Occipital lobe (tissue), 2 donors: ENCODE results near the gene ABTB2. TPM values are rescaled to one million over a fixed set of nuclear protein-coding genes. Genes with fewer than 3 reads are reported as not detected.

Source experiments
- DNase-seq: peaks from one replicate; lab custom pipeline; 2025; lab: John Stamatoyannopoulos, UW
- total RNA-seq: library from RNA; depleted of rRNA; stranded (reverse); fragments of >200 nt; gene quantifications from one replicate; pipeline ENCODE4 v1.2.3, GENCODE V29; 2014

Gene ABTB2
- total RNA-seq, 1 donor from 2014 or later = 3.7 TPM

- no peak for DNase-seq
Observed at GRCh38 chr11:34343153-34343552, 14.7 kb downstream of the ABTB2 start.

DNA sequence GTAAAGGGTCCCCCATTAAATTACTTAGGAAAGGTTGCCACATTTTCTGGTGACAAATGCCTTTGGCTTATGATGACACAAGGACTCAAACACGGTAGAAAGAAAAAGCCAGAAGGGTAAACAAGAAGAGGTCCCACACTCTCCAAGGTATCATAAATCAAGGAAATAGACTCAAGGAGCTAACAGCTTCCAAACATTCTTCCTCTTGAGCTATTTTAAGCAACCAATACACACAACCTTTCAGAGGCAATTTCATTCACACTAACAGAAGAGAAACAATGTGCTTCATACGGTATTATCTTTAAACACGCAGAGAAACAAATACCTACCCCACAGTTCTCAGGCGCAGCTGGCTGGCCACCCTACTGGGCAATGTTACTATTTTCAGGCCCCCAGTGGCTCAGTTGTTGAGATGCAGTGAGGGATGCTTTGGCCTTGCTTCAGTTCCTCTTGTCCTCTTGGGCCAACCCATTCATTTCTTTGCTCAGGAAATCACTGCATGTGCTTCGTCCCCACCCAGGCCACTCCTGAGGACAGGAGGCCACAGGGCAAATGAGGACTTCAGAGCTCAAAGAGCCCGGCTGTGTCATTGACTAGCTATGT, 15.8 kb downstream of the ABTB2 start:
- no peak for DNase-seq

GRCh38 chr11:34341096-34341495, 16.7 kb downstream of the ABTB2 start:
- DNase-seq = no peak

DNA sequence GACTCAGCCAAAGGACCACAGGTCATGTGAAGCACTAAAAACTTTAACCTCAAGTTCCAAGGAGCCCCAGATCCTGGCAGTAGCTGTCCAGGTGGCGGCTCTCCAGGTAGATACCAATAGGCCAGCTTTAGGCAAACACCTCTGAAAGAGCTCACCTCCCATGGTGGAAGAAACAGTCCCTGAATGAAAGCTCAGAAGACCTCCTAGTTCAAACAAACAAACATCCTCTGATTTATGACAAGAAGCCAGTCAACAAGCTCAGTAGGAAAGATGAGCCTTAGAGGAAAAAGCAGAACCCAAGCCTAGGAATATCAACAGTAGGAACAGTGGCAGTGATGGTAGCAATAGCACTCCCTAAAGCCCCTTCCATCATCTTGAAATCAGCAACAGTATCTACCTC, 17.2 kb downstream of the ABTB2 start:
- no peak for DNase-seq

DNA sequence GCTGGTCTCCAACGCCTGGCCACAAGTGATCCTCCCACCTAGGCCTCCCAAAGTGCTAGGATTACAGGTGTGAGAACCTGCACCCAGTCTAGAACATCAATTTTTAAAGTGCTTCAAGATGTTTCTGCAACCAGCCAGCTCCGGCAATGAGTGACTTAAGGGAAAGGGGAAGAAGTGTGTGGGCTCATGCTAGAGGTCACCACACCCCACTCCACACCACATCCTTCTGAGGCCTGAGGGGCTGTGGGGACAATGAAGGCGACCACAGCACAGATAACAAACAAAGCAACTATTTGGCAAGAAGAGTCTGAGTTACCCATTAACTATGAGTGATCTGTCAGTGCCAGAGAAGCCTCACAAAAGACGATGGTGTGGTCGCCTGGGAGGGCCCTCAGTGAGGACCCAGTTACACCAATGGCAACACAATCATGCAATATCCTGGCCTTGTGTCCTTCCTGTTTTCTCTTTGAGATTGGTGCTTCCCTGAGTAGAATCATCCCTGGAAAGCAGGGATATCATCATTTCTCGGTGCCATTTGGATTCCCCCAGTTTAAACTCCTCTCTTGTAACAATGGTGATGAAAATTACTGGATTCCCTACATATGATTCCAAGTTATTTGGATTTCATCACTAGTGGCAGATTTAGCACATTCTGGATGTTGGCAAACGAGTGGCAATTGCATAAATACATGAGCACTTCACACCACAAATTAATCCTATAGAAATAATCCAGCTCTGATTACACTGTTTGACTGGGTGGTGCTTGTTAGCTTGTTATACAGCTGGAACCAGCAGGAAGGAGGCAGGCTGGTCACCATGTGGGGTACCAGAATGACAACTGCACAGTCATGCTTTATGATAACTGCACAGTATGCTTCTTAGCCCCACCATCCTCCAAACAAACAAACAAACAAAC, 18.4 kb downstream of the ABTB2 start:
- DNase-seq = no peak

GRCh38 chr11:34337016-34337415, 20.8 kb downstream of the ABTB2 start:
- DNase-seq = no peak

DNA sequence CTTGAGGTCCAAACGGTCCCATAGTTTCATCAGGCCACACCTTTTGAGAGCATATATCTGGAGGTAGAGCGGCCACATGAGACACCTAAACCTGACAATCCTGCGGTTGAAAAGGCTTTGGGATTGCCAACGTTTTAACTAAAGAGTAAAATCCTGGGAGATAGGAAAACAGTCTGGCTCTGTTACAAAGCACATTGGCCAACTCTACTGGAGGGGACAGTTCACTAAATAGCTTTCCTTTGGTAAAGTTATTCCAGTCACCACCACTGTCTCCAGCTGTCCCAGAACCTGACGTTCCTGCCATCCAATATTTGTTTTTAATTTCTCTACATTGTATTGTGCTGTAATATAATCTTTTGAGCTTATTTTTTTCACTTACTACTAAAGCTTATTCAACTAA, 22.0 kb downstream of the ABTB2 start:
- no peak for DNase-seq

- DNase-seq = no peak
Observed at GRCh38 chr11:34335331-34335730, 22.5 kb downstream of the ABTB2 start.

DNA sequence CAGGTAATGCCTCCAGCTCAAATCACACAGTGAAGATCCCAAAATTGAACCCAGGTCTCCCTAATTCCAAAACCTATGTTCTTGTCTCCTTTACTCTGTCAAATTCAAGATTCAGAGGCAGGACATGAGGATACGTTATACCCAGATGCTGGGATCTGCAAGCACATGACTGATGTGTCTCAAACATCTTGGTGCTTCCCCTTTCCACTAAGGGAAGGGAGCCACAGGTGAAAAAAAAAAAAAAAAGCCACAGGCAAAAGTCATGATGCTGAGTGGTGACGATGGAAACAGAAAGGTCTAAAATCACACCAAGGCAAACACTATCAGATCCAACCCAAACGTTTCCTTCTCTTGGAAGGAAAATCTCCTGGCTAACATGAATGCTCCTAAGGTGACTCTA, 24.0 kb downstream of the ABTB2 start:
- no peak for DNase-seq

- DNase-seq = no peak
Observed at GRCh38 chr11:34332524-34332923, 25.3 kb downstream of the ABTB2 start.

GRCh38 chr11:34331736-34332135, 26.1 kb downstream of the ABTB2 start:
- no peak for DNase-seq

DNA sequence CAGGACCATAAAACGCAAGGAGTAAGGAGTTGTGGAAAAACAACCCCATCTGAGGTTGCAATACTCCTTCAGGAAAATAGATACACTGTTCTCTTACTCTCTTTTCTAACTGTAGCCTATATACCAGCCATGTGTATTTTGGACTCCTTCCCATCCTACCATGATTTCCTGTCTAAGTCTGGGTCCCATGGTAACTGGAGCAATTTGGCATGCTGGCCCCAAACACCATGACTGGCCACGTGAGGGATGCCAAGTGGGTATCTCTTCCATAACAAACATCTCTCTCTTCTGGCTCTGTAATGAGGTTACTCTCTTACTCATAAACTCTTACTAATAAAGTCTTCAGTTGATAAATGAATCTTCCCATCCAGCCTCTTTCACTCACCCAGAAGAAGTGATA, 26.5 kb downstream of the ABTB2 start:
- DNase-seq = no peak

DNA sequence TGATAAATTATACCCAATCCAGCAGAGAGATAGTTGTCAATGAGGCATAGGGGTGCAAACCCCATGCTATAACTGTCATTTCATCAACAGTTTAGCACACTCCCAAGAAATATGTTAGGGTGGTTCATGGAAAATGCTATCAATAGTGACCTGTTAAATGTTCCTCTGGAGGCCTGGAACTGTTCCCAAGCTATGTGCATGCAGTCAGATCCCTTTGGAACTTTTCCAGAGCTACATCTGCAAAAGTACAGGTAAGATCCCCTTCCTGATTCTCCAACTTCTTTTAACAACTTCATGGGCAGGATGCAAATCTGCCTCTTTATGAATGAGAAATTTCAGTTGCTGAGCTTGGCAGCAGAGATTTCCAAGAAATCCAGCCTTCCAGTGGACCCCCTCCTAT, 27.2 kb downstream of the ABTB2 start:
- DNase-seq = no peak

DNA sequence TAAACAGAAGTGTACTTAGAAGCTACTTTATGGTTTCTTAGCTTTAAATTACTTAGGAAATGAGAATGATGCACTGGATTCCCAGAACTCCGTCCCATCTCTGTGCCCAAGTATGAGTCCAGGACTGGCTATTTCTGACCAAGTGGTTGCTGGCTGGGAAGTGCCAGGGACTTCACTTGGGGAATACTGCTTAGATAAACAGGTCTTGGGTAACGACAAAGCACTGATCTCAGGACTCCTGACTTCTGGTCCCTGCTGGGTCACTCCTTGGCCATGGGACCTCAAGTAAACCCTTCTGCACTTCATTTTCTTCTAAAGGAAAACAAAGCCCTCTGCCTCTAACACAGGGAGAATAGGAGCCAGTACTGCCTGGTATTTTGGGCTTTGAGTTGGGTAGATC, 27.9 kb downstream of the ABTB2 start:
- DNase-seq = no peak

- DNase-seq = no peak
Observed at GRCh38 chr11:34328632-34328910, 29.2 kb downstream of the ABTB2 start.

- DNase-seq = no peak
Observed at GRCh38 chr11:34327804-34328631, 29.8 kb downstream of the ABTB2 start.

DNA sequence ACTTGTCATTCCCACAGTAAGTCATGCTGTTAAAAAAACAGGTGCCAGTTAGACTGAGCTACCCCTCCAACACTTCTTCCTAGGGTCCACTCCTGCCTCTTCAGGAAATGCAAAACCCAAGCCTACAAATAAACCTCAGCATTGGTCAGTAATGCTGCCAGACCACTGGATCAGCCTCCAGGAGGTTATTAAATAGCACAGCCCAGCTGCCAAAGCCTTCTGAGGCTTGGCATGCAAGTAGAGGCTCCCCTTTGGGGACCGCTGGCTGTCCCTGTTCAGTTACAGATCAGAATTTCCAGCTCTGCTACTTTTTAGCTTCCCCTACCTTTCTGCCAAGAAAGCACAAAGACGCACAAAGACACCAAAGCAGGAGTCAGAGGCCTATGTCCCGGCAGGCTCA, 33.3 kb downstream of the ABTB2 start:
- DNase-seq = no peak

DNA sequence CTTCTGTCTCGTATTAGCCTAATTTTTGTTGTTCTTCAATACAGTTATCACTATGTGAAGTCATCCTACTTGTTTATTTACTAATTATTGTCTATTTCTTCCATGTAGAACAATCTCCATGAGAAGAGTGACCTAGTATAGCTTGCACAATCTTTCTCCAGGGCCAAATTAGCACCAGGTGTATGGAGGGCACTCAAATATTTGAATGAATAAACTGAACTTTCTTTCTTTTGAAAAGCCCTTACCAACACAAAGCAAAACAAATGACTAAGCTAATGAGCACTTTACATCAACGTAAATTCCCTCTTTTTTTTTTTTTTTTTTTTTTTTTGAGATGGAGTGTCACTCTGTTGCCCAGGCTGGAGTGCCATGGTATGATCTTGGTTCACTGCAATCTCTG, 34.2 kb downstream of the ABTB2 start:
- no peak for DNase-seq

DNA sequence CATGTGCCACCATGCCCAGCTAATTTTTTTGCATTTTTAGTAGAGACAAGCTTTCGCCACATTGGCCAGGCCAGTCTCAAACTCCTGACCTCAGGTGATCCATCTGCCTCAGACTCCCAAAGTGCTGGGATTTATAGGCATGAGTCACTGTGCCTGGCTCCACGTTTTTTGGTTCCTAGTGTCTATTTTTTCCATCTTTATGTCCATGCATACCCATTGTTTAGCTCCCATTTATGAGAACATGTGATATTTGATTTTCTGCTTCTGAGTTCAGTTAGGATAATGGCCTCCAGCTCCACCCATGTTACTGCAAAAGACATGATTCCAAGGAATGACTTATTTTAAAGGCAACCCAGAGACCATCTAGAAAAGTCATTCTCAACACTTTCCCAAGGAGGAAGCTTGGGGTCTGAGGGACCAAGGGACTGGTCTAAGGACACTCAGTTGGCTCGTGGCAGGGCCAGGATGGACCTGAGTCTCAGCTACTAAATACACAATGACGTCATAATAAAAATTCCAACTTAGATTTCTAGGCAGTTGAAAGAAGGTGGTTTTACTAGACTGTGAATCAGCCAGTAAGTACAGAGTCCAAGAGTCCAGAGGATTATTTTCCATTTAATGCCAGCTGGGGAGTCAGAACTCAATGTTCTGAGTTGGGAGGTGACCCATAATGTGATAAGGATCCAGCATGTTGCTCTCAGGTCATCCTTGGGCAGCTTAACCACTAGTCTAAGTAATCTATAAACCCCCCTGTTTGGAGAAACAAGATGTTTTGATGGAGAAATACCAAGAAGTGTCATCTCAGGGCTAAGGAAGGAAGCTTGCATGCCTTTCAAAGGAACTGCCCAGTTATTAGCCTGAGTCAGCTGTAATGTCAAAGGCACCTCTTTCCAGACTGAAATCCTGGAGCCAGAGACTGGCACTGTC, 39.4 kb downstream of the ABTB2 start:
- no peak for DNase-seq

GRCh38 chr11:34317666-34318065, 40.1 kb downstream of the ABTB2 start:
- no peak for DNase-seq

- DNase-seq = no peak
Observed at GRCh38 chr11:34317036-34317360, 40.8 kb downstream of the ABTB2 start.
